Measurements from ENCODE around the gene TKTL2.
A peak's percentile ranks its signal among the peaks of the same experiment; 100 is the strongest.

Gene TKTL2

DNA sequence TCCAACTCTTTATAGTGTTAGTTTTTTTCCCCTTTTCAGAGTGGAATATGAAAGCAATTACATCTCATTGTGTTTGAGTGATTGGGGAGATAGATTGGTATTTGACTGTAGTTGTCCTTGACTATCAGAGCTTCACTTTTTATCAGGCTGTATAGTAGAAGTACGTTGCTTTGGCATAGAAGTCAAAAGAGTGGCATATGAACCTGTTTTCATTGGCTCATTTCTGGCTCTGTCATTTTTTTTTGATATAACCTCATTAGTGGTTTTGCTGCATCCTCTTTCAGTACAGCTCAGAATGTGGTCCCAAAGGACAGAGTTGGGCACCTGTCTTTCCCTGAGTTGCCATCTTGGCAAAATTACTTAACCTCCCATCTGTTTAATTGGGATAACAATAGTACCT is 22.3 kb upstream of the TKTL2 start:
- H4K12ac ChIP-seq (ENCODE audit: low read depth, low read length) = no peak overlapping the region
- no peak overlapping the region for H2BK5ac ChIP-seq (ENCODE audit: low read depth, low read length, poor library complexity)
- no CpG with 5 or more reads among the region's 1 CpG for WGBS (ENCODE audit: extremely low coverage, insufficient coverage, insufficient read length)
- no peaks in the 10 kb centered on the region for H3K27me3 ChIP-seq (ENCODE audit: insufficient read depth, low read length)
- no peak overlapping the region for H4K91ac ChIP-seq (ENCODE audit: low read depth, low read length)
- no peak overlapping the region for H3K14ac ChIP-seq (ENCODE audit: low read length)
- no peak overlapping the region for H3K4me3 ChIP-seq (ENCODE audit: low read depth, low read length)
- no peak overlapping the region for H2AFZ ChIP-seq (ENCODE audit: insufficient read depth, low read length, poor library complexity)
- H3K18ac ChIP-seq (ENCODE audit: low read length) = no peak overlapping the region
- no peak overlapping the region for H2BK12ac ChIP-seq (ENCODE audit: low read length)
- H3K27ac ChIP-seq (ENCODE audit: low read depth, low read length) = no peak overlapping the region
- H2AK5ac ChIP-seq (ENCODE audit: low read length) = no peak overlapping the region
- no peaks in the 10 kb centered on the region for H3K36me3 ChIP-seq (ENCODE audit: control insufficient read depth in 1 of 2, insufficient read depth in 2 of 2, low read length in 2 of 2)
- no peak overlapping the region for H2BK120ac ChIP-seq (ENCODE audit: insufficient read depth, low read length, poor library complexity)
- DNase-seq = no peak
- peaks cover 5% of the 10 kb centered on the region for H3K79me2 ChIP-seq (ENCODE audit: control insufficient read depth, insufficient read depth, low read length, poor library complexity)
- H3K4me1 ChIP-seq (ENCODE audit: control insufficient read depth in 1 of 2, insufficient read depth in 2 of 2, low read length in 2 of 2) = no peaks in the 10 kb centered on the region
- H3K79me1 ChIP-seq (ENCODE audit: low read length) = peaks cover 6% of the 10 kb centered on the region
- no peak overlapping the region for H4K8ac ChIP-seq (ENCODE audit: low read depth, low read length)
- H3K23ac ChIP-seq (ENCODE audit: low read length) = no peak overlapping the region
- no peak overlapping the region for H3K9ac ChIP-seq (ENCODE audit: low read length)
- H3K9me3 ChIP-seq (ENCODE audit: insufficient read depth, low read depth, low read length) = no peaks in the 10 kb centered on the region
- peak overlapping the region; percentile 27 for H3K4me2 ChIP-seq (ENCODE audit: low read length)
- peak overlapping the region; percentile 94 for H3K4ac ChIP-seq (ENCODE audit: low read depth, low read length)

DNA sequence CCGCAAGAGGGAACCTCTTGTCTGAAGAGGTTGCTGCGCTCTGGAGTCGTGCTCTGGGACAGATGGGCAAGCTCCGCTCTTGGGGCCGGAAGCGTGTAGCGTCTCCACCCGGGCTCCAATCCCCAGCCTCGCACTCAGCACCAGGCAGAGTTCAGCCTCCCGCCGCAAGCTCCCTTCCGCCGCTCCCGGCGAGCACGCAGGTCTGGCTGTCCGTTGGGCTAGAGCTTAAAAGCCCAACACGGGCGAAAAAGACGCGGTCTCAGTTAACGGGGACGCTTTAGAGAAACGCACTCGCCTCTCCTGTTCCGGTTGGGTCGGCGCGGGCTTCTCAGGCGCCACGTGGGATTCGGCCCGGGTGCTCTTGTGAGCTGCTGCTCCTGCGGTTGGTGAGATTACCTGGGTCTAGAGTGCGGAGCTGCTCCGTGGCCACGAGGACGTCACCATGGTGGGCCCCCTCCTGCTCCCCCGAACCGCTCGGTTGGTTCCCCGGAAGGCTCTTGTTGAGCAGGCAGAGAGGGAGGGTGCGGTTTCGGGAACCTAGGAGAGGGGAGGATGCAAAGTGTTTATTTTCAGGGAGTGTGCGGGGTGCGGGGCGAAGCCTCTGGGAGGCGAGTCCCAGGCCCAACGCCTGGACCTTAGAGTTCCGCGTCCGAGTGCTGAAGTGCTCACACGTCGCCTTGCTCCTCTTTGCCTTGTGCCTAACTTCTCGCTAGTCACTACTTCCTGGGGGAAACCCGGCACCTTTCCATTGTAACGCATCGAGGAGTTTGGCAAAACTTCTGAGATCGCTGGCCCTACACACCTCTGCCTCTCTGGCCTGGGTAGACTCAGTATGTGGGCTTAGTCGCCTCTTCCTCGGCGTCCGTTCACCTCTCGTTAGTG is 21.0 kb upstream of the TKTL2 start, which contains the start of gene TMA16:
Gene TMA16, plus strand, starts transcription at position 331 of the 882 bp plus-strand sequence. Its CDS starts 112 bp downstream, at position 443.
- H4K12ac ChIP-seq (ENCODE audit: low read depth, low read length) = peak within 1 kb of the TSS; percentile 75
- no CpG with 5 or more reads among the region's 64 CpGs for WGBS (ENCODE audit: extremely low coverage, insufficient coverage, insufficient read length)
- peak within 1 kb of the TSS; percentile 74 for H3K14ac ChIP-seq (ENCODE audit: low read length)
- DNase-seq = peak; percentile 92 to 96
- peak within 1 kb of the TSS; percentile 89 for H4K8ac ChIP-seq (ENCODE audit: low read depth, low read length)
- H4K91ac ChIP-seq (ENCODE audit: low read depth, low read length) = peak within 1 kb of the TSS; percentile 41
- H3K36me3 ChIP-seq (ENCODE audit: control insufficient read depth in 1 of 2, insufficient read depth in 2 of 2, low read length in 2 of 2) = no peaks in the 10 kb centered on the region
- H3K18ac ChIP-seq (ENCODE audit: low read length) = peak within 1 kb of the TSS; percentile 36
- peaks cover 5% of the 10 kb centered on the region for H3K79me2 ChIP-seq (ENCODE audit: control insufficient read depth, insufficient read depth, low read length, poor library complexity)
- H3K4me1 ChIP-seq (ENCODE audit: control insufficient read depth in 1 of 2, insufficient read depth in 2 of 2, low read length in 2 of 2) = no peaks in the 10 kb centered on the region
- H2AK5ac ChIP-seq (ENCODE audit: low read length) = no peak within 1 kb of the TSS
- peaks cover 6% of the 10 kb centered on the region for H3K79me1 ChIP-seq (ENCODE audit: low read length)
- H3K9me3 ChIP-seq (ENCODE audit: insufficient read depth, low read depth, low read length) = no peaks in the 10 kb centered on the region
- H2BK120ac ChIP-seq (ENCODE audit: insufficient read depth, low read length, poor library complexity) = peak within 1 kb of the TSS; percentile 19
- peak within 1 kb of the TSS; percentile 92 for H3K9ac ChIP-seq (ENCODE audit: low read length)
- H2BK5ac ChIP-seq (ENCODE audit: low read depth, low read length, poor library complexity) = peak within 1 kb of the TSS; percentile 23
- peak within 1 kb of the TSS; percentile 76 for H3K27ac ChIP-seq (ENCODE audit: low read depth, low read length)
- H3K27me3 ChIP-seq (ENCODE audit: insufficient read depth, low read length) = no peaks in the 10 kb centered on the region
- H3K23ac ChIP-seq (ENCODE audit: low read length) = no peak within 1 kb of the TSS
- peak within 1 kb of the TSS; percentile 70 for H3K4me2 ChIP-seq (ENCODE audit: low read length)
- no peak within 1 kb of the TSS for H2BK12ac ChIP-seq (ENCODE audit: low read length)
- H3K4me3 ChIP-seq (ENCODE audit: low read depth, low read length) = peak within 1 kb of the TSS; percentile 91
- peak within 1 kb of the TSS; percentile 80 for H2AFZ ChIP-seq (ENCODE audit: insufficient read depth, low read length, poor library complexity)
- peak within 1 kb of the TSS; percentile 65 for H3K4ac ChIP-seq (ENCODE audit: low read depth, low read length)

DNA sequence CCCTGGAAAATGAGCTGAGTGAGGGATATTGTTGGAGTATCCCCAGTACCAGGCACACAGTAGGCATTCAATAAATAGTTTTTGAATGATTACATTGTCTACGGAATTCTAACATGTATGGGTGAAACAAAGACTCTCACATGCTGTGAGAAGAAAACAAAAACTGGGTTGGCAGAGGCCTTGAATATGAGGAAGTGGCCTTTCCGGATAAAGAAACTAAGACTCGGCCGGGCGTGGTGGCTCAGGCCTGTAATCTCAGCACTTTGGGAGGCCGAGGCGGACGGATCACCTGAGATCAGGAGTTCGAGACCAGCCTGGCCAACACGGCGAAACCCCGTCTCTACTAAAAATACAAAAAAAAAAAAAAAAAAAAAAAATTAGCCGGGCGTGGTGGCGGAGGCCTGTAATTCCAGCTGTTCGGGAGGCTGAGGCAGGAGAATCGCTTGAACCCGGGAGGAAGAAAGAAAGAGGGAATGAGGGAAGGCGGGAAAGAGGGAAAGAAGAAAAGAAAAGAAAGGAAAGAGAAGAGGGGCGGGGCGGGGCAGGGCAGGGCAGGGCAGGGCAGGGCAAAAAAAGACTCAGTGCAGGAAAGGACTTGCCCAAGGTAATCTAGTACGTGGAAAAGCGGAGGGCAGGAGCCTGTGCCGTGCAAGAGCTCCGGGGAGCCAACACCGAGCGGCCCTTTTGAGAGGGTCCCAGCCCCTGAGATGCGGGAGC is 20.2 kb upstream of the TKTL2 start:
- Histone ChIP-seq H3K79me1 (ENCODE audit: low read length) (peaks cover 6% of the 10 kb centered on the region), H2AK5ac (ENCODE audit: low read length) (no peak overlapping the region), H3K14ac (ENCODE audit: low read length) (peak overlapping the region; percentile 4), H3K79me2 (ENCODE audit: control insufficient read depth, insufficient read depth, low read length, poor library complexity) (peaks cover 5% of the 10 kb centered on the region), H3K23ac (ENCODE audit: low read length) (no peak overlapping the region), H4K12ac (ENCODE audit: low read depth, low read length) (peak overlapping the region; percentile 75), H3K9me3 (ENCODE audit: insufficient read depth, low read depth, low read length) (no peaks in the 10 kb centered on the region), H2BK5ac (ENCODE audit: low read depth, low read length, poor library complexity) (no peak overlapping the region), H2AFZ (ENCODE audit: insufficient read depth, low read length, poor library complexity) (peak overlapping the region; percentile 41), H3K4me2 (ENCODE audit: low read length) (peak overlapping the region; percentile 70), H3K9ac (ENCODE audit: low read length) (no peak overlapping the region), H2BK120ac (ENCODE audit: insufficient read depth, low read length, poor library complexity) (peak overlapping the region; percentile 16), H3K4me3 (ENCODE audit: low read depth, low read length) (peak overlapping the region; percentile 91), H4K8ac (ENCODE audit: low read depth, low read length) (peak overlapping the region; percentile 89), H3K4ac (ENCODE audit: low read depth, low read length) (no peak overlapping the region), H2BK12ac (ENCODE audit: low read length) (no peak overlapping the region), H3K18ac (ENCODE audit: low read length) (no peak overlapping the region), H3K27ac (ENCODE audit: low read depth, low read length) (peak overlapping the region; percentile 76), H4K91ac (ENCODE audit: low read depth, low read length) (peak overlapping the region; percentile 41), H3K36me3 (ENCODE audit: control insufficient read depth in 1 of 2, insufficient read depth in 2 of 2, low read length in 2 of 2) (no peaks in the 10 kb centered on the region), H3K4me1 (ENCODE audit: control insufficient read depth in 1 of 2, insufficient read depth in 2 of 2, low read length in 2 of 2) (no peaks in the 10 kb centered on the region), H3K27me3 (ENCODE audit: insufficient read depth, low read length) (no peaks in the 10 kb centered on the region)
- WGBS (ENCODE audit: extremely low coverage, insufficient coverage, insufficient read length) = no CpG with 5 or more reads among the region's 28 CpGs
- peak in 1 of 2 donors; percentile 16 for DNase-seq

DNA sequence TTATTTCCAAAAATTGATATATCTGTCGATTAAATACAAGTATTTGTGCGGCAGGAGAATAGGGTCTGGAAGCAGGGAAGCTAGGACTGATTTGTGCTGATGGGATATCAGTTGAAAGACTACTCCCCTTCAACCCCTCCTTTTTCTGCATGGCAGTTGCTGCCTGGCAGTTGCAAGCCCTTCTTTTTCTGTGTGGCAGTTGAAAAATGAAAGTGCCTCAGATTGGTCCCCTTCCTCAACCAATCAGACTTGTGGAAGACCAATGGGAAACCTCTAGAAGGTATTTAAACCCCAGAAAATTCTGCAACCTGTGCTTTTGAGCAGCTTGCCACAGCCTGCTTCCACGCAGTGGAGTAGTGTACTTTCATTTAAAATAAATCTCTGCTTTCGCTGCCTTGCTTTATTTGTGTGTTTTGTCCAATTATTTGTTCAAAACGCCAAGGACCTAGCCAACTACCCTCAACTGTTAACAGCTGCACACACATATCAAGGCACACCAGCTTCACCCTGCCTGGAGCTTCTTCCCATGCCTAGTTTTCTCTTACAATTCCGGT is 19.5 kb upstream of the TKTL2 start:
- Histone ChIP-seq H3K27ac (ENCODE audit: low read depth, low read length) (no peak overlapping the region), H3K27me3 (ENCODE audit: insufficient read depth, low read length) (no peaks in the 10 kb centered on the region), H4K12ac (ENCODE audit: low read depth, low read length) (no peak overlapping the region), H3K79me2 (ENCODE audit: control insufficient read depth, insufficient read depth, low read length, poor library complexity) (peaks cover 5% of the 10 kb centered on the region), H3K4me3 (ENCODE audit: low read depth, low read length) (no peak overlapping the region), H3K4me1 (ENCODE audit: control insufficient read depth in 1 of 2, insufficient read depth in 2 of 2, low read length in 2 of 2) (no peaks in the 10 kb centered on the region), H3K79me1 (ENCODE audit: low read length) (peaks cover 6% of the 10 kb centered on the region), H2BK12ac (ENCODE audit: low read length) (no peak overlapping the region), H2BK120ac (ENCODE audit: insufficient read depth, low read length, poor library complexity) (no peak overlapping the region), H3K9ac (ENCODE audit: low read length) (no peak overlapping the region), H4K8ac (ENCODE audit: low read depth, low read length) (no peak overlapping the region), H4K91ac (ENCODE audit: low read depth, low read length) (no peak overlapping the region), H3K36me3 (ENCODE audit: control insufficient read depth in 1 of 2, insufficient read depth in 2 of 2, low read length in 2 of 2) (no peaks in the 10 kb centered on the region), H2BK5ac (ENCODE audit: low read depth, low read length, poor library complexity) (no peak overlapping the region), H3K18ac (ENCODE audit: low read length) (no peak overlapping the region), H3K14ac (ENCODE audit: low read length) (no peak overlapping the region), H2AFZ (ENCODE audit: insufficient read depth, low read length, poor library complexity) (no peak overlapping the region), H3K4me2 (ENCODE audit: low read length) (no peak overlapping the region), H3K4ac (ENCODE audit: low read depth, low read length) (no peak overlapping the region), H2AK5ac (ENCODE audit: low read length) (no peak overlapping the region), H3K9me3 (ENCODE audit: insufficient read depth, low read depth, low read length) (no peaks in the 10 kb centered on the region), H3K23ac (ENCODE audit: low read length) (no peak overlapping the region)
- DNase-seq = no peak
- WGBS (ENCODE audit: extremely low coverage, insufficient coverage, insufficient read length) = no CpG with 5 or more reads among the region's 6 CpGs

All from trophoblast cell (in vitro differentiated cells and primary cell).